Hepatocyte (in vitro differentiated cells): ENCODE data around the gene RSKR.

ENCODE experiments used
- EZH2 ChIP-seq: fragments of 200-600 bp; sonication (generic); IDR thresholded peaks from 2 replicates; pipeline ENCODE4 v1.6.1; 2016; ENCODE audit warnings: antibody characterized with exemption, mild to moderate bottlenecking, borderline replicate concordance
- TF ChIP-seq, protein P1 (sequence below): fragments of 200-600 bp; sonication (generic); IDR thresholded peaks from 2 replicates; pipeline ENCODE4 v1.5.1; 2016; ENCODE audit warnings: antibody characterized with exemption, mild to moderate bottlenecking; ENCODE audit not compliant: poor library complexity

DNA sequence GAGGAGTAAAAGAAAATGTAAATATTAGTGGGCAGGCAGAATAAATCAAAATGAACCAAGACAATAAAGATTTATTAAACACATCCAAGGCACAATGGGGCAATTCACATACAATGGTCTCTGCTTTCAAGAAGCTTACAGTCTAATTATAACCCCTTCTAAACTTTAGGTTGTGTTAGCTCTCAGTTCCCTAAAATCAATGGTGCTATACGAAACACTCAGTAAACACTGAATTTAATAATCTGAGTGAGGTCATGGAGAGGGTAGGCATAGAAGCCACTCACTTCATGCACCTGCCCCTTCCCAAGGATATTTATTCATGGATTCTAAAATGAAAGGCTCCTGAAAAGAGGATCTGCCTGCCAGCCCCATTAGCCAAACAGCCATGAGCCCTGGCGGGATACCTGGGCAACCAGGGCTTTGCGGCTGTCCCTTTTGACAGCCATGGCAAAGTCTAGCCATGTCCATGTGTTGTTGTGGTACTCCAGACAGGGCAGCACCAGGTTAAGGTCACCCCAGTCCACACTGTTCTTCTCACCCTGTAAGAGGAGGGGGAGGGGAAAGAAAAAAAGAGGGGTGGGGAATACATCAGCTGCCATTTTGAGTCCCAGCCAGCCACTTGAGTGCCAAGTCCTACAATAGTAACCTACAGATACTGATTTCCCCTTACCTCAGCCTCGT is 1.4 kb upstream of the RSKR start:
- no peak for TF ChIP-seq EZH2
- TF ChIP-seq, protein P1, sequence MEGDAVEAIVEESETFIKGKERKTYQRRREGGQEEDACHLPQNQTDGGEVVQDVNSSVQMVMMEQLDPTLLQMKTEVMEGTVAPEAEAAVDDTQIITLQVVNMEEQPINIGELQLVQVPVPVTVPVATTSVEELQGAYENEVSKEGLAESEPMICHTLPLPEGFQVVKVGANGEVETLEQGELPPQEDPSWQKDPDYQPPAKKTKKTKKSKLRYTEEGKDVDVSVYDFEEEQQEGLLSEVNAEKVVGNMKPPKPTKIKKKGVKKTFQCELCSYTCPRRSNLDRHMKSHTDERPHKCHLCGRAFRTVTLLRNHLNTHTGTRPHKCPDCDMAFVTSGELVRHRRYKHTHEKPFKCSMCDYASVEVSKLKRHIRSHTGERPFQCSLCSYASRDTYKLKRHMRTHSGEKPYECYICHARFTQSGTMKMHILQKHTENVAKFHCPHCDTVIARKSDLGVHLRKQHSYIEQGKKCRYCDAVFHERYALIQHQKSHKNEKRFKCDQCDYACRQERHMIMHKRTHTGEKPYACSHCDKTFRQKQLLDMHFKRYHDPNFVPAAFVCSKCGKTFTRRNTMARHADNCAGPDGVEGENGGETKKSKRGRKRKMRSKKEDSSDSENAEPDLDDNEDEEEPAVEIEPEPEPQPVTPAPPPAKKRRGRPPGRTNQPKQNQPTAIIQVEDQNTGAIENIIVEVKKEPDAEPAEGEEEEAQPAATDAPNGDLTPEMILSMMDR, result no peak
